Activated naive CD4-positive, alpha-beta T cell treated with anti-CD3 and anti-CD28 coated beads, Interleukin-2, amount 50 U/mL, for 16 hours (primary cell): ENCODE measurements around the gene MACC1.
"Not testable (repeated sequence)": the region's sequence is repeated elsewhere in the genome, so short reads cannot be mapped to it uniquely, and the experiment has no call there.

ENCODE experiments used
- DNase-seq: peaks from one replicate; pipeline ENCODE4 v3.0.0-alpha.2; 2020

MACC1 gene

DNA sequence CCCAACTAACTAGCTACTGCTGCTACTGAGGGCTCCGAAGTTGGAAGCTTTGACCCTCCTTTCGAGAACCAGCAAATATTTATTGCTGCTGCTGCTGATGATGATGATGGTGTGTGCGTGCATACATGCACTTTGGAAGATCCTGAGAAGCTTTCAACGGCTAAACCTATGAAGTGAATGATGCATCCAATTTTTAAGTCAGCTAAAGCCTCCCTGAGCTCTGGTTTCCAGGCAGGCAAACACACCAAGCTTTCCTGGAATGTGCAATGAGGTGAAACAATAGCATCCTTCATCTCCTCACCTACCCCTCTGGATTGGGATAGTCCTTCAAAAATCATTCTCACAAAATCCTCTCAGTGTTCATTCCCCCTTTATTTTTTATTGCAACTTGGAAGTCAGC, 13.9 kb downstream of the MACC1 start:
- no peak for DNase-seq

GRCh38 chr7:20201380-20201779, 15.8 kb downstream of the MACC1 start:
- DNase-seq, result no peak

DNA sequence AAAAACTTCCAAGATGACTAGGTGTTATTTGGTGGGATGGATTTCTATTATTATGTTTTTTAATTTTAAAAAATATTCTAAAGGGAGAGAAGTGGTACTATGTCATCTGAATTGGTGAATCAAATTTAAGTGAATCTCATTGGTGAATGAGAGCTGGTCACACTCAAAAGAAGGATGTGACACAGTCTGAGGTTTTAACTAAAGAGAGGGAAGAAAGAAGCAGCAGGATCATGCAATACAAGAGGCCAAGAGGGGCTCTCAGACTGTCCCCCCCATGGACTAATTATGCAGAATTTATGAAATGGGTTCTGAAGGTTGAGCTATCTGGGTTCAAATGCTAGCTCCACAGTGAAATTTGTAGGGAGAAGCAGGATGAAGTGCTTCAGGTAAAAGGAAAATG, 16.2 kb downstream of the MACC1 start:
- no peak for DNase-seq

- DNase-seq, result no peak
Observed at GRCh38 chr7:20200361-20200760, 16.8 kb downstream of the MACC1 start.

DNA sequence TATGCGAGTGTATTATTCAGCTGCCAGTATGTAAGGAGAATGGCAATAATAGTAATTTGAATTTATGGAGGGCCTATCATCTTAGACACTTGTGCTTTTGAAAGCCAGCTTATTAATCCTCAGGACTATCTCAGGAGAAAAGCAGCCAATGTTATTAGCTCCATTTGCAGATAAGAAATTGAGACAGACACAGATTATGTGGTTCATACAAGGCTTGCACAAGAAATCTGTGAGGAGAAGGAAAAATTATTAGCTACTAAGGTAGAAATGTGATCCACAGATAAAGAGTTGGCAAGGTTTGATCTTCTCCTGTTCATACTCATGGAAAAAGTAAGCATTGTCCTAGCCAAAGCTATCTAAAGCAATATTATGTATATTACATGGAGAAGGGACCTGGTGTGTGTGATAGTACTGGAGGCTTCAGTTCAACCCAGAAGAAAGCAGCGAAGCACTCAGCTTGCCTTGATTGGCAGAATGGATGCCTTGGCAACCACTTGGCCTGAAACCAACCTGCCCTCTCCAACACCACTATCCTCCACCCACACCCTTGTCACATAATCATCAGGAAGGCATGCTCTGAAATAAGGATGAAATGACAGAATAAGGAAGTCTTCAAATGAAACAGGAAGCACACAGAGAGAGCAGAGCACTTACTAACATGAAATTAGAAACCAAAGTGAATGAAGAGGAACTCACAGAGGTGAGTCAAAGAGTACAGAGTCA, 18.0 kb downstream of the MACC1 start:
- DNase-seq, result no peak

DNA sequence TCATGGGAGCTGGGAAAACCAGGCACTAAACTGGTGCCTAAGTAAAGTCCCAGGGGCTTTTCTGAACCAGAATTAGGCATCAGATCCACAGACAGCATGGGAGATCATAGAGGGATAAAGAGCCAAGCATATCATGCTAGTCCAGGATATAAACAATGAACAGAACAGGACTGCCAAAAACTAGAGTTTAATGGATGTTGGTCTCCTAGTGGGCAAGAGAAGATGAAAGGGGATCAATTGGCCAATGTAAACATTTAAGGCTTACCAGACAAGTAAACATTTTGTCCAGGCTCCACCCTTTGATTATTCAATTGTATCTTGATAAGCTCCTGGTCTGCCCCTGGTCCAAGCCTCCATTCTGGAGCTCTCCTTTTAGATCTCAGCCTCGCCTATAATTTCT, 18.9 kb downstream of the MACC1 start:
- DNase-seq, result no peak

- no peak for DNase-seq
Observed at GRCh38 chr7:20197837-20198236, 19.3 kb downstream of the MACC1 start.

DNA sequence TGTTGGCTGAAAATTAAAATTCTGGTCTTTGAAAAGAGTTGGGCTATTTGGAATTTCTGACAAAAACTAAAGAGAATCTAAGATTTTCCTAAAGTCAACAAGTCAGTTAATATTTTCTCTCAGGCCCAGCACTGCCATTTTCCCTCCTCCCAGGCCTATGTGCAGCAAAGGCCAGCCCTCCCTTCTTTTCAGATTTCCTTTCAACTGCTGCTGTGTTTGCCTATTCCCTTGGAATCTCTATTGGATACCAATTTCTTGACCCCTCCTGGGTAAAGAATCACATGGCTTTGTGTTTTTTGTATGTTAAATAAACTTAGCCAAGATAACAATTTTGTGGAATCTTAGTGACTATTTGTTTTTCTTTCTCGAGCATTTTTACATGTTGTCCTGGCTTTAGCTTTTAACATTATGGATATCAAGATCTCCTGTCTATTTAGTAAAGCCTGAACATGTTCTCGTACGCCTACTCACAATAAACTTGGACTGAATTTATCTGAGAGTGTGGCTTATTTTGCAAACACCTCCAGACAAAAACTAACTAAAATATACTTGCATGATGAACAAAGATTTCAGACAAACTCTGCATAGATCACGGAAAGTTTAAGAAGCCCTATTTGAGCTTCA, 19.9 kb downstream of the MACC1 start:
- DNase-seq, result no peak

GRCh38 chr7:20194343-20194995, 22.7 kb downstream of the MACC1 start:
- no peak for DNase-seq

DNA sequence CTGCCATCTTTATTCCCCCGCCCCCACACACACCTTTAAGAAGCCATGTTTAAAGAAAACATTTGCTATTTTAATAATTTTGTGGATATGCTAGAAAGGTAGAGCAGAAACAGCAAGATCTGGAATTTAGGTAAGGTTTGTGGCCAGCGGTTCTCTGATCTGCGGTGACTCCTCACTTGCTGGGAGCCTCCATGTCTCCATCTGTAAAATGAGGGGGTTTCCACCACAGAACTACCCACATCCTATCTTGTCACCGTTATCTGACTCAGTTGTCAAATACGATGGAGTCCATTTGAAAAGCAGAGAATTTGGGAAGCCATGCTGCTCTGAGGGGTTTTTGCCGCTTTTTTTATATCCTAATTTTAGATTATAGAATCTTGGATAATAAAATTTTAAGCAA, 23.3 kb downstream of the MACC1 start:
- no peak for DNase-seq

GRCh38 chr7:20193242-20193777, 23.9 kb downstream of the MACC1 start:
- DNase-seq, result no peak

- DNase-seq, result no peak
Observed at GRCh38 chr7:20191391-20191869, 25.8 kb downstream of the MACC1 start.

GRCh38 chr7:20190560-20191390, 26.4 kb downstream of the MACC1 start:
- DNase-seq, result no peak

- no peak for DNase-seq
Observed at GRCh38 chr7:20189852-20190251, 27.3 kb downstream of the MACC1 start.

DNA sequence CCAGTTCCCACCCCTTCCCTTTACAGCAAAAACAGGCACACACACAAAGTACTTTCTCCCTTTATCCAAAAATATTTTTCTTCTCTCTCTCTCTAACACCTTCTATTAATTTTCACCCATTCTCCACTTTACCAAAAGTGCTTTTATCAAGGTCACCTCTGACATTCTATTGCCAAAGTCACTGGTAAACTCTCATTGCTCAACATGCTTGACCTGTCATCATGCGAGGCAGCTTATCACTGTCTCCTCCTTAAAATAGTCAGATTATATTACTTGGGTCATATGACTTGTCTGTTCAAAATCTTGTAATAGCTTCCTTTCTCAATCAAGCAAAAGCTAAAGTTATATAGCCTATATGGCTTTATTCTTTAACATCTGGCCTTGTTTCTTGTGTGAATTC, 28.6 kb downstream of the MACC1 start:
- DNase-seq, result no peak

GRCh38 chr7:20187850-20188249, 29.3 kb downstream of the MACC1 start:
- not testable (repeated sequence) for DNase-seq

DNA sequence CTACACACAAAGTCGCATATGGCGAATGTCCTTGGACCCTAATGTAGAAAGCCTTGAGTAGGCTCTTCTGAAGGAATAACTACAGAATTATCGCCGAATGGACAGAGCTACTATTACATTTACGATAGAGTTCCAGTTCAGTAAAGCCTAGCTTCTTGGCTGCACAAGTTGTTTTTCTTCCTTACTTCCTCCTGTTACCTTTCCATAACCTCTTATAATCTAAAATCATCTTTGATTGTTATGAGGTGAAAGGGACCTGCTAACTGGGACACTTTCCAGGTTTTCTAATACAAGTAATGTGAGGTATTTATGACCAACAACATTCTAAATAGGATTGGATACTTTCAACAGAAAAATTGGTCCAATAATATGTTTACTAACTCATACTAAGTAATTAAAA, 31.2 kb downstream of the MACC1 start:
- DNase-seq, result no peak

- no peak for DNase-seq
Observed at GRCh38 chr7:20183086-20183485, 34.1 kb downstream of the MACC1 start.

DNA sequence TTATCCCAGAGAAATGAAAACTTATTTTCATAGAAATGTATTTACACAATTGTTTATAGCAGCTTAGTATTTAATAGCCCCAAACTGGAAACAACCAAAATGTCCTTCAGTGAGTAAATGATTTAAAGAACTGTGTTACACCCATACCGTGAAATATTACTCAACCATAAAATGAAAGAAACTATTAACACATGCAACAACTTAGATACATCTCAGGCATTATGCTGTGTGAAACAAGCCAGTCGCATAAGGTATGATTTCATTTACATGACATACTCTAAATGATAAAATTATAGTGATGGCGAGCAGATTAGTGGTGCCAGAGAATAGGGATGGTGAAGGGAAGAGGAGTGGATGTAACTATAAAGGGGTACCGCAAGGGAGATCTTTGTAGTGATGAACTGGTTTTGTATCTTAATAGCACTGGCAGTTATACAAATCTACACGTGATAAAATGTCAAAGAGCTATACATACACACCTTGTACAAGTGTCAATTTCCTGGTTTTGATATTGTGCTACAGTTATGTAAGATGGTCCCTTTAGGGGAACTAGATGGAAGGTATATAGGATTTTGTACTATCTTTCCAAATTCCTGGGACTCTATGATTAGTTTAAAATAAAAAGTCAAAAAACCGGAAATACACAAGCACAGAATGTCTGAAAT, 40.5 kb downstream of the MACC1 start:
- no peak for DNase-seq

- no peak for DNase-seq
Observed at GRCh38 chr7:20173828-20174227, 43.4 kb downstream of the MACC1 start.

GRCh38 chr7:20172736-20173334, 44.3 kb downstream of the MACC1 start:
- no peak for DNase-seq

DNA sequence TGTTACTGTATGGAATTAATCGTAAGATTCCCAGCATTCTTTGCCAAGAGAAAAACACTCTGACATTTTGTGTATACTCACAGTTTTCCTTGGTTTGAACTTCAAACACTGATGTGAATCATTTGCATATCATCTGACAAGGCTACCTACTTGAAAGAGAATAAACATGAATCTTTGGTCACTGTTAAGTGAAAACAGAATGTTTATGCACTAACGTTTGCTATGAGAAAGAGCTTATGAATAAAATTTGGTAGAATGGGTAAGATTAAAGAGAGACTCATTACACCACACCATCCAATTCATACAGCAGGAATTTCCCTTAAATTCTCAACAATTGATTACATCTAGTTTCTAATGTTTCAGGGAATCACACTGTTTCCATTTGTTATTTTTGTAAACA, 46.6 kb downstream of the MACC1 start:
- DNase-seq, result no peak
